Measurements from ENCODE around the gene MIP.
"Not testable (repeated sequence)": the region's sequence is repeated elsewhere in the genome, so short reads cannot be mapped to it uniquely, and the experiment has no call there.

Gene MIP

DNA sequence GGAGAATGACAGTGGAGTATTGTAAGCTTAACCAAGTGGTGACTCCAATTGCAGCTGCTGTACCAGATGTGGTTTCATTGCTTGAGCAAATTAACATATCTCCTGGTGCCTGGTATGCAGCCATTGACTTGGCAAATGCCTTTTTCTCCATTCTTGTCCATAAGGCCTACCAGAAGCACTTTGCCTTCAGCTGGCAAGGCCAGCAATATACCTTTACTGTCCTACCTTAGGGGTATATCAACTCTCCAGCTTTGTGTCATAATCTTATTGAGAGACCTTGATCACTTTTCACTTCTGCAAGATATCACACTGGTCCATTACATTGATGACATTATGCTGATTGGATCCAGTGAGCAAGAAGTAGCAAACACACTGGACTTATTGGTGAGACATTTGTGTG, 52.8 kb downstream of the MIP start:
- not testable (repeated sequence) for DNase-seq

DNA sequence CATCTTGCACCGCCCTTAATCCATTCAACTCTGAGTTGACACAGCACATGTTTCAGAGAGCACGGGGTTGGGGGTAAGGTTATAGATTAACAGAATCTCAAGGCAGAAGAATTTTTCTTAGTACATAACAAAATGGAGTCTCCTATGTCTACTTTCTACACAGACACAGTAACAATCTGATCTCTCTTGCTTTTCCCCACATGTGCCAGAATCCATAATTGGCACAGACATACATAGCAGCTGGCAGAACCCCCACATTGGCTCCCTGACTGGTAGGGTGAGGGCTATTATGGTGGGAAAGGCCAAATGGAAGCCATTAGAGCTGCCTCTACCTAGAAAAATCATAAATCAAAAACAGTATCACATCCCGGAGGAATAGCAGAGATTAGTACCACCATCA, 53.3 kb downstream of the MIP start:
- not testable (repeated sequence) for DNase-seq
